ENCODE data around the gene MTHFD1. TPM values are rescaled to one million over a fixed set of nuclear protein-coding genes. Genes with fewer than 3 reads are reported as not detected.

Gene MTHFD1
- total RNA-seq, 1 experiment from 2014 or later: 153 TPM

DNA sequence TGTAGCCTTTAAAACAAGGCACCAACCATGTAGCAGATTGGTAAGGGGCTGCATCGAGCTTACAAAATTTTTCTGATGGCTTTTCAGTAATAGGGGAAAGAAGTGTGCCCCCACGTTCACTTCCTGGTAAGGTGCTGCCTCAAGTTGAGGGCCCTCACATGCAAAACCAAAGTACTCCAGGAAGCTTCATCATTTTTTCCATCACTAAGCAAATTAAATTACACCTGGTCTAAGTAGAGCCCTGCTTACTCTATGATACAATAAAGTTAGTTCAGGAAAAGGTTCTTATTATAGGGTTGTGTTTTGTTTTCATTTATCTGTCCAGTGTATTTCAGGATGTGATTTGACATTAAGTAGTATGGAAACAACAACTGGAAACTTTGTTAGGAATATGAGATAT, 62.1 kb downstream of the MTHFD1 start:
- Histone ChIP-seq H3K36me3 (ENCODE audit: control insufficient read depth in 1 of 2, insufficient read depth in 2 of 2, low read length in 2 of 2) (peaks cover 45 to 51% of the 10 kb centered on the region in 2 experiments), H3K4me1 (ENCODE audit: control insufficient read depth in 1 of 2, insufficient read depth in 2 of 2, low read length in 2 of 2) (peaks cover 3 to 5% of the 10 kb centered on the region in 2 experiments; a peak in 3 of 4 replicates), H3K27ac (ENCODE audit: low read depth, low read length) (no peak overlapping the region), H3K9me2 (ENCODE audit: insufficient read depth) (no peaks in the 10 kb centered on the region), H3K27me3 (ENCODE audit: insufficient read depth, low read length) (no peaks in the 10 kb centered on the region), H2AFZ (ENCODE audit: low read depth, low read length, poor library complexity, severe bottlenecking) (no peak overlapping the region), H3K9ac (ENCODE audit: low read length) (no peak overlapping the region), H4K20me1 (ENCODE audit: insufficient read depth) (no peaks in the 10 kb centered on the region), H3K4me3 (replicated peaks in 1 of 2; ENCODE audit: low read depth in 1 of 2, low read length in 2 of 2) (no peak overlapping the region), H3K4me2 (ENCODE audit: low read length) (no peak overlapping the region), H3K9me3 (ENCODE audit: control insufficient read depth in 1 of 2, insufficient read depth in 1 of 2, low read depth in 1 of 2, low read length in 2 of 2) (no peaks in the 10 kb centered on the region), H3K79me2 (ENCODE audit: insufficient read depth, low read length) (no peaks in the 10 kb centered on the region)
- ChIA-PET CTCF (no interaction called here), POLR2A (no interaction called here), RAD21 (ENCODE audit: low non-redundant PET in 1 of 2, low total read pairs in 2 of 2, uncharacterized antibody in 2 of 2, unreplicated experiment in 2 of 2) (no interaction called here)
- BruUV-seq (replicated peaks): no TSS peak
- TF ChIP-seq POLR2A (IDR thresholded peaks at IDR 0.05; ENCODE audit: borderline replicate concordance, extremely low read depth, insufficient read depth, insufficient read length) (no peak), RAD21 (IDR thresholded peaks at IDR 0.05; ENCODE audit: low read depth) (no peak), SRF (IDR thresholded peaks at IDR 0.05; ENCODE audit: low read depth) (no peak), ZFX (IDR thresholded peaks at IDR 0.05) (no peak), EZH2phosphoT487 (IDR thresholded peaks at IDR 0.05; ENCODE audit: borderline replicate concordance) (no peak), EZH2 (IDR thresholded peaks at IDR 0.05) (no peak), POLR2AphosphoS5 (IDR thresholded peaks at IDR 0.05; ENCODE audit: low read depth, low read length) (no peak), TCF7L2 (IDR thresholded peaks at IDR 0.05; ENCODE audit: borderline replicate concordance, extremely low read depth, insufficient read depth, insufficient read length) (no peak), YY1 (IDR thresholded peaks at IDR 0.05; ENCODE audit: extremely low read depth, insufficient replicate concordance, low read depth, low read length) (no peak), CEBPB (IDR thresholded peaks at IDR 0.05; ENCODE audit: low read depth) (no peak), EGR1 (IDR thresholded peaks at IDR 0.05; ENCODE audit: low read depth) (no peak), SP1 (IDR thresholded peaks at IDR 0.05; ENCODE audit: low read depth) (no peak)
- TF ChIP-seq, protein P1, sequence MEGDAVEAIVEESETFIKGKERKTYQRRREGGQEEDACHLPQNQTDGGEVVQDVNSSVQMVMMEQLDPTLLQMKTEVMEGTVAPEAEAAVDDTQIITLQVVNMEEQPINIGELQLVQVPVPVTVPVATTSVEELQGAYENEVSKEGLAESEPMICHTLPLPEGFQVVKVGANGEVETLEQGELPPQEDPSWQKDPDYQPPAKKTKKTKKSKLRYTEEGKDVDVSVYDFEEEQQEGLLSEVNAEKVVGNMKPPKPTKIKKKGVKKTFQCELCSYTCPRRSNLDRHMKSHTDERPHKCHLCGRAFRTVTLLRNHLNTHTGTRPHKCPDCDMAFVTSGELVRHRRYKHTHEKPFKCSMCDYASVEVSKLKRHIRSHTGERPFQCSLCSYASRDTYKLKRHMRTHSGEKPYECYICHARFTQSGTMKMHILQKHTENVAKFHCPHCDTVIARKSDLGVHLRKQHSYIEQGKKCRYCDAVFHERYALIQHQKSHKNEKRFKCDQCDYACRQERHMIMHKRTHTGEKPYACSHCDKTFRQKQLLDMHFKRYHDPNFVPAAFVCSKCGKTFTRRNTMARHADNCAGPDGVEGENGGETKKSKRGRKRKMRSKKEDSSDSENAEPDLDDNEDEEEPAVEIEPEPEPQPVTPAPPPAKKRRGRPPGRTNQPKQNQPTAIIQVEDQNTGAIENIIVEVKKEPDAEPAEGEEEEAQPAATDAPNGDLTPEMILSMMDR (IDR thresholded peaks at IDR 0.05 in 2 of 3, conservative IDR thresholded peaks at IDR 0.05 in 1 of 3; ENCODE audit: borderline replicate concordance in 1 of 3, insufficient read depth in 1 of 3, low read depth in 2 of 3, low read length in 2 of 3): no peak
- TF ChIP-seq, protein P2, sequence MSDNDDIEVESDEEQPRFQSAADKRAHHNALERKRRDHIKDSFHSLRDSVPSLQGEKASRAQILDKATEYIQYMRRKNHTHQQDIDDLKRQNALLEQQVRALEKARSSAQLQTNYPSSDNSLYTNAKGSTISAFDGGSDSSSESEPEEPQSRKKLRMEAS (IDR thresholded peaks at IDR 0.05): no peak
- TF ChIP-seq, protein P3, sequence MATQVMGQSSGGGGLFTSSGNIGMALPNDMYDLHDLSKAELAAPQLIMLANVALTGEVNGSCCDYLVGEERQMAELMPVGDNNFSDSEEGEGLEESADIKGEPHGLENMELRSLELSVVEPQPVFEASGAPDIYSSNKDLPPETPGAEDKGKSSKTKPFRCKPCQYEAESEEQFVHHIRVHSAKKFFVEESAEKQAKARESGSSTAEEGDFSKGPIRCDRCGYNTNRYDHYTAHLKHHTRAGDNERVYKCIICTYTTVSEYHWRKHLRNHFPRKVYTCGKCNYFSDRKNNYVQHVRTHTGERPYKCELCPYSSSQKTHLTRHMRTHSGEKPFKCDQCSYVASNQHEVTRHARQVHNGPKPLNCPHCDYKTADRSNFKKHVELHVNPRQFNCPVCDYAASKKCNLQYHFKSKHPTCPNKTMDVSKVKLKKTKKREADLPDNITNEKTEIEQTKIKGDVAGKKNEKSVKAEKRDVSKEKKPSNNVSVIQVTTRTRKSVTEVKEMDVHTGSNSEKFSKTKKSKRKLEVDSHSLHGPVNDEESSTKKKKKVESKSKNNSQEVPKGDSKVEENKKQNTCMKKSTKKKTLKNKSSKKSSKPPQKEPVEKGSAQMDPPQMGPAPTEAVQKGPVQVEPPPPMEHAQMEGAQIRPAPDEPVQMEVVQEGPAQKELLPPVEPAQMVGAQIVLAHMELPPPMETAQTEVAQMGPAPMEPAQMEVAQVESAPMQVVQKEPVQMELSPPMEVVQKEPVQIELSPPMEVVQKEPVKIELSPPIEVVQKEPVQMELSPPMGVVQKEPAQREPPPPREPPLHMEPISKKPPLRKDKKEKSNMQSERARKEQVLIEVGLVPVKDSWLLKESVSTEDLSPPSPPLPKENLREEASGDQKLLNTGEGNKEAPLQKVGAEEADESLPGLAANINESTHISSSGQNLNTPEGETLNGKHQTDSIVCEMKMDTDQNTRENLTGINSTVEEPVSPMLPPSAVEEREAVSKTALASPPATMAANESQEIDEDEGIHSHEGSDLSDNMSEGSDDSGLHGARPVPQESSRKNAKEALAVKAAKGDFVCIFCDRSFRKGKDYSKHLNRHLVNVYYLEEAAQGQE (IDR thresholded peaks at IDR 0.05; ENCODE audit: low read depth): no peak
- no peak for ATAC-seq
- no peak for DNase-seq (ENCODE audit: low read depth, low spot score)
- intact Hi-C loops (cut with micrococcal nuclease): no loop called here
